Choroid plexus epithelial cell (primary cell): ENCODE measurements around the gene STMP1.

ENCODE experiments used
- DNase-seq: peaks from one replicate; pipeline ENCODE4 v3.0.0-alpha.2; 2010; ENCODE audit warnings: low read depth
- H3K4me3 ChIP-seq: 2 replicates; pipeline ENCODE4 v1.5.1; 2011; ENCODE audit warnings: low read depth, mild to moderate bottlenecking, control low read depth, low read length, moderate library complexity
- TF ChIP-seq, protein P1 (sequence below): conservative IDR thresholded peaks from 2 replicates; pipeline ENCODE4 v1.5.1; 2011; ENCODE audit warnings: low read depth, mild to moderate bottlenecking, control low read depth, inconsistent platforms, low read length, moderate library complexity

Gene STMP1

DNA sequence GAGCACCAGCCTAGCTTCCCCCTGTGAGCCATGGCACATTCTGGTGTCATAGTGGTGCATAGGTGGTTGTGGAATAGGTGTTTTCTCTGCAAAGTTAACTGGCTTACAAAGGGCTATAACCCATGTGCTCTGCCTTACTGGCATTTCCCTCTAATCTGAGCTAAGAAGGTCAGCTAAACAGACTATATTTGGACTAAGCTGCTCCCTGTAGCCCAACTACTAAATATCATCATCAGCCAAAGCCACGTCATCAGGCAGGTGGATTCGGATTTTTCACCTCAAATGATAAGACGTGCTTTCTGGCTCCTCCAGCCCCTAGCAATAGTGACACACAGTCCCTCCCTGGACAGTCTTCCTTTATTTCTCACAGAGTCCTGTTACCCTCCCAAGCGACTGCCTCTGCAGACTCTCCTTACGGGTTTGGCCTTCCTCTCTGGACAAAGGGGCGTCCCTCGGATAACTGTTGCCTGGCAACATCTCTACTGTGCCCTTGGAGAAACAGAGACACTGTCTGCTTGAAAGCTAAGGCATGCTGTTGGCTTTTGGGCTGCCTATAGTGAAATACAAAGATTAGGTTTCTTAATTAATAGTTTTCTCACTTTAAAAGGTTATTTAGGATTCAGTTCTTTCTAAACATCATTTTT is 56.6 kb downstream of the STMP1 start:
- no peak for DNase-seq
- TF ChIP-seq, protein P1, sequence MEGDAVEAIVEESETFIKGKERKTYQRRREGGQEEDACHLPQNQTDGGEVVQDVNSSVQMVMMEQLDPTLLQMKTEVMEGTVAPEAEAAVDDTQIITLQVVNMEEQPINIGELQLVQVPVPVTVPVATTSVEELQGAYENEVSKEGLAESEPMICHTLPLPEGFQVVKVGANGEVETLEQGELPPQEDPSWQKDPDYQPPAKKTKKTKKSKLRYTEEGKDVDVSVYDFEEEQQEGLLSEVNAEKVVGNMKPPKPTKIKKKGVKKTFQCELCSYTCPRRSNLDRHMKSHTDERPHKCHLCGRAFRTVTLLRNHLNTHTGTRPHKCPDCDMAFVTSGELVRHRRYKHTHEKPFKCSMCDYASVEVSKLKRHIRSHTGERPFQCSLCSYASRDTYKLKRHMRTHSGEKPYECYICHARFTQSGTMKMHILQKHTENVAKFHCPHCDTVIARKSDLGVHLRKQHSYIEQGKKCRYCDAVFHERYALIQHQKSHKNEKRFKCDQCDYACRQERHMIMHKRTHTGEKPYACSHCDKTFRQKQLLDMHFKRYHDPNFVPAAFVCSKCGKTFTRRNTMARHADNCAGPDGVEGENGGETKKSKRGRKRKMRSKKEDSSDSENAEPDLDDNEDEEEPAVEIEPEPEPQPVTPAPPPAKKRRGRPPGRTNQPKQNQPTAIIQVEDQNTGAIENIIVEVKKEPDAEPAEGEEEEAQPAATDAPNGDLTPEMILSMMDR = no peak
- H3K4me3 ChIP-seq = no peak overlapping the region

DNA sequence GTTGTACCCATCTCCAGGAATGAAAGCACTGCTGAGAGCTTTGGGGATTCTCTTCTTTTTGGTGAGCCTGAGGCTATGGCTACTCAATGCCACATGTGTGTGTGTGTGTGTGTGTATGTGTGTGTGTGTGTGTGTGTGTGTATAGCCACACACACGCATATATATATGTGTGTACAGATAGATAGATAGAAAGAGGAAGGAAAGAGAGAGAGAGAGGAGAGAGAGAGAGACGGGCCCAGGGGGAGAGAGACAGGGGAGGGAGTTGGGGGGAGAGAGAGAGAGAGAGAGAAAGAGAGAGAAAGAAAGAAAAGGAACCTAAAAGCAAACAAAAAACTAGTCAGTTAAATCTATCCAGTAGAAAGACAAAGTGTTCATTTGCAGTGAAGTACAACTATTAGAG is 57.4 kb downstream of the STMP1 start:
- TF ChIP-seq, protein P1 = no peak
- DNase-seq = no peak
- H3K4me3 ChIP-seq = no peak overlapping the region

DNA sequence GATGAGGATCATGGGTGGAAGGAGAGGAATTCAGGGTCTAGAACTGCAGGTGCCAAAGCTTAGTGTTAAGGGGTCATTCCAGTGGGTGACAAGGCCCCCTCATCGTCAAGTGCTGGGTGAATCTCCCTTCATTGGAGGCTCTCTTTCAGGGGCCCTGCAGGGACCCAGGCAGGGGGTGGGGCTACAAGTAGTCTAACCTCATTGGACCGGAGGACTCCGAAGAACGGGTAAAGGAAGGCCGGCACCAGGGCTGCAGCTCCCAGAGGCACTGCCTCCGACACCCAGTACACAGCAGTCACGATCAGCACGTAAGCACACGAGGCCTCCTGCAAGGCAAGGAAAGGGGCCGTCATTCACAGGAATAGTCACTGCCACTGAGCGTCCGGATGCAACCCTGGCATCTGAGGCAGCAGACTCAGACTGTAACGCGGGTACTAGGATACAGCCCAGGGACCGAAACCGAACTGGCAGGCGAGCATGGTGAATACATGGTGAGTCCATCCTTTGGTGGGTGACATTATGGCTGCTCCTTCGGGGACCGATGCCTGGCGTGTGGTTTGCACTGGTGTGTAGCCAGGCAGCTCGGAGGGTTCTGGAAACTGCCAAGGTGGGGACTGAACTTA is 59.0 kb downstream of the STMP1 start:
- no peak for DNase-seq
- no peak overlapping the region for H3K4me3 ChIP-seq
- TF ChIP-seq, protein P1 = no peak

DNA sequence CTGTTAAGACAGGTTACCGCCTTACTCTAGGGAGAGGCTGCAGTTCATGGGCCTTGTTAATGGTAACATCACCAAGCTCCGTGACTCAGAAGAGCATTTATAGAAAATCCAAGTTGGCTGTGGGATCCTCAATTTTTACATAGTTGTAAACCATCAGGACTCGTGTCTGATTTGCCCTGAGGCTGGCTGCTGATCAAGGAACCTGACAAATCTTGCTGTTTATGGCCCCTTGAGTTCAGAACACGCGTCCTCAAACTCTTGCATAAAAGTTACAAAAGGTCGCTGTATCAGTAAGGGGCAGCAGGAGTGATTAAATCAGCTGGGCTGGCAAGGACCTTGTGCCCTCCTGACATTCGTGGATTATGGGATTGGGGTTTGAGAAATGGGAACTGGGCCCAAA is 61.1 kb downstream of the STMP1 start:
- no peak for DNase-seq
- no peak overlapping the region for H3K4me3 ChIP-seq
- TF ChIP-seq, protein P1 = no peak
